K562 (cell line): Measurements from ENCODE around the gene MAPKAPK2. TPM values are rescaled to one million over a fixed set of nuclear protein-coding genes. Genes with fewer than 3 reads are reported as not detected.

Experiments
- ATAC-seq: fragments of 200-7000 bp; cut with Tn5 transposase; 3 replicates; pipeline ENCODE4 v1.9.1; 2020; ENCODE audit warnings: moderate library complexity
- BruUV-seq: library from RNA; stranded (reverse); fragments of 400-500 nt; replicated peaks from 2 replicates; lab custom pipeline; 2021; lab: Mats Ljungman, UMichigan
- CTCF ChIA-PET: fragments of 300-600 bp; formaldehyde crosslinking; extraction: SDS; loops from one replicate; lab custom pipeline; 2021; ENCODE audit warnings: low intra/inter-chr PET ratio; lab: Yijun Ruan, JAX
- POLR2A ChIA-PET: fragments of 300-600, 350-650 bp; sonication (Branson Sonifier 250); formaldehyde crosslinking; extraction: SDS; loops from one replicate; lab custom pipeline; 2021; ENCODE audit warnings: antibody characterized with exemption, inconsistent platforms; lab: Yijun Ruan, JAX
- DNase-seq, 4 experiments: peaks; one replicate each; pipeline versions ENCODE4 v3.0.0 to v3.0.0-alpha.2; 2011 to 2018; ENCODE audit warnings: low spot score in 3 of 4, mixed read lengths in 3 of 4; ENCODE audit errors: extremely low read depth in 1 of 4
- FAIRE-seq: peaks from 2 replicates; lab custom pipeline; 2011; peaks lifted over from hg19 to GRCh38; lab: Jason Lieb, UNC
- H2AFZ ChIP-seq: 2 replicates; pipeline ENCODE4 v1.6.0; 2011; ENCODE audit warnings: low read depth, low read length, control low read depth, inconsistent platforms
- H3K27ac ChIP-seq: fragments of 200-600 bp; 3 replicates; pipeline ENCODE4 v1.8.0; 2011; ENCODE audit warnings: low read depth, mild to moderate bottlenecking, control low read depth, inconsistent platforms, low read length, moderate library complexity, mixed read lengths; ENCODE audit errors: extremely low read depth
- H3K27me3 ChIP-seq, 2 experiments: fragments of 300-600 bp in 1 of 2; 2 replicates in 1 of 2; 3 replicates in 1 of 2; pipeline versions ENCODE4 v1.6.0 to v1.8.0; 2011; ENCODE audit warnings: inconsistent platforms in 2 of 2, low read length in 2 of 2, mild to moderate bottlenecking in 1 of 2, mixed read lengths in 1 of 2, moderate library complexity in 1 of 2; ENCODE audit not compliant: control insufficient read depth in 2 of 2, insufficient read depth in 2 of 2
- H3K36me3 ChIP-seq: fragments of 300-600 bp; 3 replicates; pipeline ENCODE4 v1.8.0; 2011; ENCODE audit warnings: mild to moderate bottlenecking, low read length, inconsistent platforms; ENCODE audit not compliant: control insufficient read depth, insufficient read depth
- H3K4me1 ChIP-seq, 2 experiments: fragments of 200-600 bp in 1 of 2; replicated peaks in 1 of 2; 2 replicates in 1 of 2; 3 replicates in 1 of 2; pipeline versions ENCODE4 v1.5.1 to v1.8.0; 2011; ENCODE audit warnings: inconsistent platforms in 2 of 2, low read length in 2 of 2, mild to moderate bottlenecking in 1 of 2, mixed read lengths in 1 of 2, moderate library complexity in 1 of 2; ENCODE audit not compliant: control insufficient read depth in 2 of 2, insufficient read depth in 2 of 2
- H3K4me2 ChIP-seq: 2 replicates; pipeline ENCODE4 v1.6.1; 2011; ENCODE audit warnings: low read length, control low read depth, inconsistent platforms, mixed read lengths; ENCODE audit not compliant: insufficient read depth
- H3K4me3 ChIP-seq: fragments of 200-600 bp; sonication (generic), shearing (Covaris generic); 2 replicates; pipeline ENCODE4 v1.5.1; 2016; ENCODE audit warnings: control low read depth, inconsistent platforms
- H3K79me2 ChIP-seq: fragments of 200-600 bp; 3 replicates; pipeline ENCODE4 v1.8.0; 2011; ENCODE audit warnings: low read length, inconsistent platforms; ENCODE audit not compliant: control insufficient read depth, insufficient read depth
- H3K9ac ChIP-seq, 2 experiments: 2 replicates each; pipeline versions ENCODE4 v1.6.0 to v1.6.1; 2011; ENCODE audit warnings: low read depth in 2 of 2, low read length in 2 of 2, control low read depth in 1 of 2, inconsistent platforms in 1 of 2, mild to moderate bottlenecking in 1 of 2, mixed read lengths in 1 of 2; ENCODE audit not compliant: insufficient read depth in 1 of 2
- H3K9me1 ChIP-seq: one replicate; pipeline ENCODE4 v1.6.0; 2011; ENCODE audit warnings: inconsistent platforms, mild to moderate bottlenecking, low read length, moderate library complexity; ENCODE audit not compliant: control insufficient read depth, insufficient read depth
- H3K9me3 ChIP-seq: replicated peaks from 2 replicates; pipeline ENCODE4 v1.5.1; 2011; ENCODE audit warnings: low read depth, low read length, inconsistent platforms; ENCODE audit not compliant: control insufficient read depth, insufficient read depth
- H4K20me1 ChIP-seq: replicated peaks from 2 replicates; pipeline ENCODE4 v1.6.1; 2011; ENCODE audit warnings: low read length, inconsistent platforms, mixed read lengths; ENCODE audit not compliant: control insufficient read depth, insufficient read depth
- CEBPB ChIP-seq: fragments of 450-650 bp; IDR thresholded peaks from 2 replicates; pipeline ENCODE4 v1.6.1; 2016; ENCODE audit warnings: missing genetic modification characterization, missing compliant biosample characterization
- DNMT1 ChIP-seq: fragments of 450-650 bp; IDR thresholded peaks from 2 replicates; pipeline ENCODE4 v1.6.1; 2016; ENCODE audit warnings: antibody characterized with exemption, mild to moderate bottlenecking
- KAT8 ChIP-seq: fragments of 450-650 bp; IDR thresholded peaks from 2 replicates; pipeline ENCODE4 v1.6.1; 2016; ENCODE audit warnings: low read depth, mild to moderate bottlenecking
- MBD2 ChIP-seq: sonication (generic); IDR thresholded peaks from 2 replicates; pipeline ENCODE4 v1.6.1; 2016; ENCODE audit warnings: low read depth, borderline replicate concordance
- ZNF41 ChIP-seq: fragments of 250-450 bp; sonication (Bioruptor Pico); conservative IDR thresholded peaks from 2 replicates; pipeline ENCODE4 v1.4.0; 2020; ENCODE audit warnings: mild to moderate bottlenecking
- WGBS: fragments of 100-300 bp; shearing (Covaris generic); methylation state at CpG from one replicate; pipeline ENCODE4 v1.1.6; 2016; ENCODE audit warnings: low coverage, mixed read lengths; ENCODE audit not compliant: insufficient coverage; ENCODE audit errors: missing lambda C conversion rate; 5-methylcytosine and 5-hydroxymethylcytosine counted together
- in situ Hi-C: fragments of 300-500 bp; cut with MboI; formaldehyde crosslinking; loops from 4 replicates; pipeline ENCODE4 v1.15.0; 2018; ENCODE audit warnings: inconsistent platforms, mixed read lengths
- intact Hi-C: fragments of 100-400 bp; cut with micrococcal nuclease; formaldehyde crosslinking; loops from 2 replicates; pipeline ENCODE4 v1.14.2; 2022
- polyA plus RNA-seq, 8 experiments: library from polyadenylated mRNA; depleted of rRNA in 4 of 8; stranded (reverse) in 5 of 8; unstranded in 3 of 8; fragments of >200 nt; fragmentation: Nextera tagmentation in 2 of 8; fragmentation: Illumina TruSeq in 1 of 8; extraction: Ambion mirVana in 2 of 8; extraction: Trizol in 1 of 8; gene quantifications; 2 replicates each; pipeline versions ENCODE4 v1.2.1 to v1.2.3, GENCODE V29; 2011 to 2014; ENCODE audit warnings: inconsistent platforms in 1 of 8, missing spikeins in 1 of 8
- total RNA-seq, 7 experiments: library from RNA; depleted of rRNA in 6 of 7; stranded (reverse); fragments of >200 nt in 6 of 7; fragmentation: Illumina TruSeq in 2 of 7; extraction: Trizol in 2 of 7; gene quantifications; 2 replicates each; pipeline versions ENCODE4 v1.2.1 to v1.2.3, GENCODE V29; 2011 to 2021; ENCODE audit warnings: low replicate concordance in 1 of 7
- TF ChIP-seq, protein P1 (sequence below): fragments of 250-450 bp; sonication (Bioruptor Pico); IDR thresholded peaks from 2 replicates; pipeline ENCODE4 v1.4.0; 2020; ENCODE audit warnings: mild to moderate bottlenecking
- TF ChIP-seq, protein P2 (sequence below): fragments of 250-450 bp; sonication (Bioruptor Pico); IDR thresholded peaks from 2 replicates; pipeline ENCODE4 v1.4.0; 2020
- TF ChIP-seq, protein P3 (sequence below), 2 experiments: fragments of 450-650 bp; IDR thresholded peaks; 2 replicates each; pipeline ENCODE4 v1.6.1; 2018; ENCODE audit warnings: mild to moderate bottlenecking in 2 of 2, low read depth in 1 of 2; ENCODE audit not compliant: partially characterized antibody in 2 of 2

MAPKAPK2 gene
- total and polyA plus RNA-seq, 9 of the 15 experiments (the other 6 are each of a cell fraction or from before 2014, with no cell fraction given): 0.63 to 94.2 (median 52.1) TPM

DNA sequence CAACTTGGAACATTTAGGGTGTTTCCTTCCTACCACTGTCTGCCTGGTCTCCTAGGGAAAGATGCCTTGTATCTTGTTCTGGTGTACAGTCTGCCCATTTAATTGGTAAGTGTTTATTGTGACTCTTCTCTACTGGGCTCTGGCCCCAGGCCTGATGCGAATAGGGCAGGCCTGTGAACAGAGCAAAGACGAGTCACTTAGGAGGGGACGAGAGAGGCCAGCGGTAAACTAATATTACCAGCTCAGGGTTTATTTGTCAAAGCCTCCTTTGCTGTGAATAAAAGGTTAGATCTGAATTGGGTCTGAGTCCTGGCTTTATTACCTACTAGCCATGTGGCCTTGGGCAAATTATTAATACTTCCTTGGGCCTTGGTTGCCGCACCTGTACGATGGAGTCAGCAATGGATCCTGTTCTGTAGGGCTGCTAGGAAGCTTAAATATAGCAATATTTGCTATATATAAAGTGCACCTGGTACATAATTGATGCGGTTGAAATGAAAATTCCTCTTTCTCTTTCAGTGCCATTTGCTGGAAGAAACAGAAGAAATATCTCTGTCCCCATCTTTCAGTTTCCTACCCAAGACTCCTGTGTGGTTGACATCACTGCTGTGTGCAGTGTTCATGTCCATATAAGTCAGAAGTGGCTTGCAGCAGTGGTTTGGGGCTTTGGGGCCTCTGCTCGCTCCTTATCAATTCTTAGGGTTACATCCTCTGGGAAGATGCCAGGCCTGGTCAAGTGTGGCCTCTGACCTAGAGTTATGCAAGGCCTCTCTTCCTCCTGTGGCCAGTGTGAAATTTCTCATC lies 32.4 kb downstream of the MAPKAPK2 start:
- Histone ChIP-seq H2AFZ (no peak overlapping the region), H3K4me1 (peaks cover 38 to 66% of the 10 kb centered on the region in 2 experiments), H3K9ac (peak overlapping the region; percentile 7 to 27; a peak in 2 of 4 replicates), H3K36me3 (no peaks in the 10 kb centered on the region), H3K27ac (peak overlapping the region; percentile 57), H3K79me2 (peaks cover 93% of the 10 kb centered on the region), H3K9me1 (no peaks in the 10 kb centered on the region), H3K27me3 (no peaks in the 10 kb centered on the region), H4K20me1 (peaks cover 32% of the 10 kb centered on the region), H3K4me3 (no peak overlapping the region), H3K9me3 (no peaks in the 10 kb centered on the region), H3K4me2 (peak overlapping the region; percentile 22; the same call in 1 of the 2 replicates)
- intact Hi-C loops (loop anchor here (5.0 kb wide), 1 partner anchor 105 kb away; the partner anchor contains the start of gene EIF2D), in situ Hi-C loops (no loop called here)
- peak; percentile 75 for ATAC-seq
- ChIA-PET CTCF (interaction anchor here (0.6 to 1.2 kb wide), 2 partner anchors 9 to 189 kb away, joined by 3 to 4 read pairs; no protein-coding TSS in a partner anchor), POLR2A (interaction anchor here (0.8 to 1.9 kb wide), 3 partner anchors 17 to 29 kb away, joined by 3 to 9 read pairs (median 3); no protein-coding TSS in a partner anchor)
- peak in 2 of 4 experiments; percentile 72 to 92 for DNase-seq
- FAIRE-seq: peak; percentile 95
- no TSS peak for BruUV-seq
- WGBS: 60% methylated on average over 8 of the region's 8 CpGs
- TF ChIP-seq, protein P1, sequence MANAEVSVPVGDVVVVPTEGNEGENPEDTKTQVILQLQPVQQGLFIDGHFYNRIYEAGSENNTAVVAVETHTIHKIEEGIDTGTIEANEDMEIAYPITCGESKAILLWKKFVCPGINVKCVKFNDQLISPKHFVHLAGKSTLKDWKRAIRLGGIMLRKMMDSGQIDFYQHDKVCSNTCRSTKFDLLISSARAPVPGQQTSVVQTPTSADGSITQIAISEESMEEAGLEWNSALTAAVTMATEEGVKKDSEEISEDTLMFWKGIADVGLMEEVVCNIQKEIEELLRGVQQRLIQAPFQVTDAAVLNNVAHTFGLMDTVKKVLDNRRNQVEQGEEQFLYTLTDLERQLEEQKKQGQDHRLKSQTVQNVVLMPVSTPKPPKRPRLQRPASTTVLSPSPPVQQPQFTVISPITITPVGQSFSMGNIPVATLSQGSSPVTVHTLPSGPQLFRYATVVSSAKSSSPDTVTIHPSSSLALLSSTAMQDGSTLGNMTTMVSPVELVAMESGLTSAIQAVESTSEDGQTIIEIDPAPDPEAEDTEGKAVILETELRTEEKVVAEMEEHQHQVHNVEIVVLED (CRISPR knock-in tag): no peak
- TF ChIP-seq ZNF41 (CRISPR knock-in tag) (no peak; the same call in 1 of the 2 replicates), MBD2 (peak; percentile 32; the same call in 1 of the 2 replicates), KAT8 (no peak), DNMT1 (no peak), CEBPB (tag) (peak; percentile 98)
- TF ChIP-seq, protein P2, sequence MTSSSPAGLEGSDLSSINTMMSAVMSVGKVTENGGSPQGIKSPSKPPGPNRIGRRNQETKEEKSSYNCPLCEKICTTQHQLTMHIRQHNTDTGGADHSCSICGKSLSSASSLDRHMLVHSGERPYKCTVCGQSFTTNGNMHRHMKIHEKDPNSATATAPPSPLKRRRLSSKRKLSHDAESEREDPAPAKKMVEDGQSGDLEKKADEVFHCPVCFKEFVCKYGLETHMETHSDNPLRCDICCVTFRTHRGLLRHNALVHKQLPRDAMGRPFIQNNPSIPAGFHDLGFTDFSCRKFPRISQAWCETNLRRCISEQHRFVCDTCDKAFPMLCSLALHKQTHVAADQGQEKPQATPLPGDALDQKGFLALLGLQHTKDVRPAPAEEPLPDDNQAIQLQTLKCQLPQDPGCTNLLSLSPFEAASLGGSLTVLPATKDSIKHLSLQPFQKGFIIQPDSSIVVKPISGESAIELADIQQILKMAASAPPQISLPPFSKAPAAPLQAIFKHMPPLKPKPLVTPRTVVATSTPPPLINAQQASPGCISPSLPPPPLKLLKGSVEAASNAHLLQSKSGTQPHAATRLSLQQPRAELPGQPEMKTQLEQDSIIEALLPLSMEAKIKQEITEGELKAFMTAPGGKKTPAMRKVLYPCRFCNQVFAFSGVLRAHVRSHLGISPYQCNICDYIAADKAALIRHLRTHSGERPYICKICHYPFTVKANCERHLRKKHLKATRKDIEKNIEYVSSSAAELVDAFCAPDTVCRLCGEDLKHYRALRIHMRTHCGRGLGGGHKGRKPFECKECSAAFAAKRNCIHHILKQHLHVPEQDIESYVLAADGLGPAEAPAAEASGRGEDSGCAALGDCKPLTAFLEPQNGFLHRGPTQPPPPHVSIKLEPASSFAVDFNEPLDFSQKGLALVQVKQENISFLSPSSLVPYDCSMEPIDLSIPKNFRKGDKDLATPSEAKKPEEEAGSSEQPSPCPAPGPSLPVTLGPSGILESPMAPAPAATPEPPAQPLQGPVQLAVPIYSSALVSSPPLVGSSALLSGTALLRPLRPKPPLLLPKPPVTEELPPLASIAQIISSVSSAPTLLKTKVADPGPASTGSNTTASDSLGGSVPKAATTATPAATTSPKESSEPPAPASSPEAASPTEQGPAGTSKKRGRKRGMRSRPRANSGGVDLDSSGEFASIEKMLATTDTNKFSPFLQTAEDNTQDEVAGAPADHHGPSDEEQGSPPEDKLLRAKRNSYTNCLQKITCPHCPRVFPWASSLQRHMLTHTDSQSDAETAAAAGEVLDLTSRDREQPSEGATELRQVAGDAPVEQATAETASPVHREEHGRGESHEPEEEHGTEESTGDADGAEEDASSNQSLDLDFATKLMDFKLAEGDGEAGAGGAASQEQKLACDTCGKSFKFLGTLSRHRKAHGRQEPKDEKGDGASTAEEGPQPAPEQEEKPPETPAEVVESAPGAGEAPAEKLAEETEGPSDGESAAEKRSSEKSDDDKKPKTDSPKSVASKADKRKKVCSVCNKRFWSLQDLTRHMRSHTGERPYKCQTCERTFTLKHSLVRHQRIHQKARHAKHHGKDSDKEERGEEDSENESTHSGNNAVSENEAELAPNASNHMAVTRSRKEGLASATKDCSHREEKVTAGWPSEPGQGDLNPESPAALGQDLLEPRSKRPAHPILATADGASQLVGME (CRISPR knock-in tag): peak; percentile 91
- TF ChIP-seq, protein P3, sequence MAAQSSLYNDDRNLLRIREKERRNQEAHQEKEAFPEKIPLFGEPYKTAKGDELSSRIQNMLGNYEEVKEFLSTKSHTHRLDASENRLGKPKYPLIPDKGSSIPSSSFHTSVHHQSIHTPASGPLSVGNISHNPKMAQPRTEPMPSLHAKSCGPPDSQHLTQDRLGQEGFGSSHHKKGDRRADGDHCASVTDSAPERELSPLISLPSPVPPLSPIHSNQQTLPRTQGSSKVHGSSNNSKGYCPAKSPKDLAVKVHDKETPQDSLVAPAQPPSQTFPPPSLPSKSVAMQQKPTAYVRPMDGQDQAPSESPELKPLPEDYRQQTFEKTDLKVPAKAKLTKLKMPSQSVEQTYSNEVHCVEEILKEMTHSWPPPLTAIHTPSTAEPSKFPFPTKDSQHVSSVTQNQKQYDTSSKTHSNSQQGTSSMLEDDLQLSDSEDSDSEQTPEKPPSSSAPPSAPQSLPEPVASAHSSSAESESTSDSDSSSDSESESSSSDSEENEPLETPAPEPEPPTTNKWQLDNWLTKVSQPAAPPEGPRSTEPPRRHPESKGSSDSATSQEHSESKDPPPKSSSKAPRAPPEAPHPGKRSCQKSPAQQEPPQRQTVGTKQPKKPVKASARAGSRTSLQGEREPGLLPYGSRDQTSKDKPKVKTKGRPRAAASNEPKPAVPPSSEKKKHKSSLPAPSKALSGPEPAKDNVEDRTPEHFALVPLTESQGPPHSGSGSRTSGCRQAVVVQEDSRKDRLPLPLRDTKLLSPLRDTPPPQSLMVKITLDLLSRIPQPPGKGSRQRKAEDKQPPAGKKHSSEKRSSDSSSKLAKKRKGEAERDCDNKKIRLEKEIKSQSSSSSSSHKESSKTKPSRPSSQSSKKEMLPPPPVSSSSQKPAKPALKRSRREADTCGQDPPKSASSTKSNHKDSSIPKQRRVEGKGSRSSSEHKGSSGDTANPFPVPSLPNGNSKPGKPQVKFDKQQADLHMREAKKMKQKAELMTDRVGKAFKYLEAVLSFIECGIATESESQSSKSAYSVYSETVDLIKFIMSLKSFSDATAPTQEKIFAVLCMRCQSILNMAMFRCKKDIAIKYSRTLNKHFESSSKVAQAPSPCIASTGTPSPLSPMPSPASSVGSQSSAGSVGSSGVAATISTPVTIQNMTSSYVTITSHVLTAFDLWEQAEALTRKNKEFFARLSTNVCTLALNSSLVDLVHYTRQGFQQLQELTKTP (IDR thresholded peaks at IDR 0.05; ENCODE audit: low read depth in 1 of 2, partially characterized antibody in 2 of 2): peak in 1 of 2 experiments; percentile 44
